ENCODE results near the gene AIF1. TPM values are rescaled to one million over a fixed set of nuclear protein-coding genes. Genes with fewer than 3 reads are reported as not detected.

AIF1 gene
- total and polyA plus RNA-seq, 4 experiments from 2014 or later = 5.2 to 11.0 (median 9.1) TPM

DNA sequence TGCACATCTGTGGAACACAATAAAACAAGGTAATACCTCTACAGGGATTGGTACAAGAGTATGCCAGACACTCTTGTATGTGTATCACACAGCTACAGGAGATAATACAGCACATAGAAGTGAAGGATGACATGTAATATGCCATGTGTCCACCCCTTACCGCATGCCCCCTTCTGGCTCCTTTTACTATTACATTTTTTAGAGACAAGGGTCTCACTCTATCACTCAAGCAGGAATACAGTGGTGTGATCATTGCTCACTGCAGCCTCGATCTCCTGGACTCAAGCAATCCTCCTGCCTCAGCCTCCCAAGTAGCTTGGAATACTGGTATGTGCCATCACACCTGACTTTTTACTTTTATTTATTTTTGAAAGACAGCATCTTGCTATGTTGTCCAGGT, 18.0 kb upstream of the AIF1 start:
- Histone ChIP-seq H3K4me3 (ENCODE audit: low read length in 2 of 2) (no peak overlapping the region), H3K36me3 (ENCODE audit: insufficient read depth, low read length) (no peaks in the 10 kb centered on the region), H3K9me3 (ENCODE audit: control insufficient read depth in 1 of 2, low read length in 2 of 2) (no peaks in the 10 kb centered on the region), H3K27ac (ENCODE audit: low read depth, low read length) (no peak overlapping the region), H3K27me3 (ENCODE audit: insufficient read depth, low read length) (no peaks in the 10 kb centered on the region), H3K4me1 (ENCODE audit: insufficient read depth, low read length) (peaks cover 60% of the 10 kb centered on the region)
- H3K4me1 Mint-ChIP-seq = peaks cover 27 to 56% (median 45%) of the 10 kb centered on the region in 4 donors
- H3K27me3 Mint-ChIP-seq = no peaks in the 10 kb centered on the region
- H3K4me3 Mint-ChIP-seq = peak overlapping the region in 5 of 8 donors; percentile 33 to 66 (median 43)
- intact Hi-C loops (cut with micrococcal nuclease) = loop anchor here (1.0 to 5.0 kb wide), 2 partner anchors 16 to 200 kb away; no protein-coding TSS in a partner anchor
- POLR2A ChIA-PET (ENCODE audit: partially characterized antibody) = interaction anchor here (0.6 to 36.9 kb wide), 9 partner anchors 20 to 233 kb away, joined by 3 to 3597 read pairs (median 3); partner anchors contain the start of genes ATP6V1G2, DDX39B, LST1 and LTA
- CTCF ChIA-PET (ENCODE audit: partially characterized antibody) = interaction anchor here (0.8 to 19.9 kb wide), 13 partner anchors 10 to 231 kb away, joined by 3 to 1152 read pairs (median 4); partner anchors contain the start of genes ATP6V1G2, BAG6, DDX39B and HSPA1B
- peak; percentile 66 to 79 (median 75) for DNase-seq
- H3K27ac Mint-ChIP-seq = peak overlapping the region; percentile 60 to 89 (median 77)
- H3K36me3 Mint-ChIP-seq = no peaks in the 10 kb centered on the region
- H3K9me3 Mint-ChIP-seq = peaks cover 0 to 3% (median 0%) of the 10 kb centered on the region in 8 donors

DNA sequence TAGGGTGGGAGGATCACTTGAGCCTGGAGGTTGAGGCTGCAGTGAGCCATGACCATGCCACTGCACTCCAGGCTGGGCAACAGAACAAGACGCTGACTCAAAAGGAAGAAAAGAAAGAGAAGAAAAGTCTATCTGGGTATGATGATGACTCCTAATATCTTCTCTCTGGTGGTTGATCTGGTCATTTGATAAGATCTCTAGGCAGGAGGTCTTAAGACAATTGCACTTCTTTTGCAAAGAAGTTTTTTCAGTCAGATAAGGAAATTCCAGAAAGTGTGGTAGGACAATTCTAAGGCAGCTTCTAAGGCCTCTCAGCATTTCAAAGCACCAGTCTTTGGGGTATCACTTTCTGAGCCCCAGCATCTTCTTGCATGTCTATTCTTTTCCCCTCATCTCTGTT, 7.7 kb upstream of the AIF1 start:
- H3K36me3 Mint-ChIP-seq = no peaks in the 10 kb centered on the region
- DNase-seq = no peak

GRCh38 chr6:31609519-31610406, 5.3 kb upstream of the AIF1 start:
- CTCF ChIA-PET (ENCODE audit: partially characterized antibody) = interaction anchor here (3.5 kb wide), 1 partner anchor 11 kb away, joined by 25 read pairs; no protein-coding TSS in a partner anchor
- intact Hi-C loops (cut with micrococcal nuclease) = no loop called here
- Histone ChIP-seq H3K4me3 (ENCODE audit: low read length in 2 of 2) (no peak overlapping the region), H3K36me3 (ENCODE audit: insufficient read depth, low read length) (no peaks in the 10 kb centered on the region), H3K9me3 (ENCODE audit: control insufficient read depth in 1 of 2, low read length in 2 of 2) (no peaks in the 10 kb centered on the region), H3K4me1 (ENCODE audit: insufficient read depth, low read length) (no peaks in the 10 kb centered on the region), H3K27me3 (ENCODE audit: insufficient read depth, low read length) (no peaks in the 10 kb centered on the region), H3K27ac (ENCODE audit: low read depth, low read length) (no peak overlapping the region)
- no peak for DNase-seq
- no peak overlapping the region for H3K4me3 Mint-ChIP-seq
- no peak overlapping the region for H3K27ac Mint-ChIP-seq
- H3K27me3 Mint-ChIP-seq = no peaks in the 10 kb centered on the region
- H3K36me3 Mint-ChIP-seq = no peaks in the 10 kb centered on the region
- POLR2A ChIA-PET (ENCODE audit: partially characterized antibody) = interaction anchor here (0.8 to 1.4 kb wide), 2 partner anchors 32 to 42 kb away, joined by 5 to 7 read pairs; partner anchors contain the start of gene BAG6
- H3K9me3 Mint-ChIP-seq = no peaks in the 10 kb centered on the region
- H3K4me1 Mint-ChIP-seq = peaks cover 0 to 4% (median 2%) of the 10 kb centered on the region in 4 donors

More for the DNA sequence above, 7.7 kb upstream of the AIF1 start:
- Mint-ChIP-seq H3K4me3 (no peak overlapping the region), H3K27me3 (peaks cover 0 to 1% of the 10 kb centered on the region in 2 donors), H3K4me1 (peaks cover 0 to 2% (median 0%) of the 10 kb centered on the region in 4 donors), H3K9me3 (no peaks in the 10 kb centered on the region), H3K27ac (no peak overlapping the region)
- ChIA-PET POLR2A (ENCODE audit: partially characterized antibody) (no interaction called here), CTCF (ENCODE audit: partially characterized antibody) (interaction anchor here (1.1 to 2.0 kb wide), 3 partner anchors 9 to 56 kb away, joined by 3 to 4 read pairs (median 3); no protein-coding TSS in a partner anchor)
- no peaks in the 10 kb centered on the region for H3K36me3 ChIP-seq (ENCODE audit: insufficient read depth, low read length)
- H3K4me3 ChIP-seq (ENCODE audit: low read length in 2 of 2) = no peak overlapping the region
- no peaks in the 10 kb centered on the region for H3K4me1 ChIP-seq (ENCODE audit: insufficient read depth, low read length)
- no peaks in the 10 kb centered on the region for H3K9me3 ChIP-seq (ENCODE audit: control insufficient read depth in 1 of 2, low read length in 2 of 2)
- no peak overlapping the region for H3K27ac ChIP-seq (ENCODE audit: low read depth, low read length)
- H3K27me3 ChIP-seq (ENCODE audit: insufficient read depth, low read length) = no peaks in the 10 kb centered on the region
- intact Hi-C loops (cut with micrococcal nuclease) = no loop called here

GRCh38 chr6:31610968-31611367, 4.1 kb upstream of the AIF1 start:
- Mint-ChIP-seq H3K27me3 (no peaks in the 10 kb centered on the region), H3K36me3 (no peaks in the 10 kb centered on the region), H3K4me3 (no peak overlapping the region), H3K4me1 (peaks cover 3 to 16% (median 10%) of the 10 kb centered on the region in 4 donors), H3K27ac (peak overlapping the region in 1 of 7 donors; percentile 18), H3K9me3 (no peaks in the 10 kb centered on the region)
- no peak overlapping the region for H3K27ac ChIP-seq (ENCODE audit: low read depth, low read length)
- DNase-seq = no peak
- no peaks in the 10 kb centered on the region for H3K36me3 ChIP-seq (ENCODE audit: insufficient read depth, low read length)
- H3K4me1 ChIP-seq (ENCODE audit: insufficient read depth, low read length) = peaks cover 10% of the 10 kb centered on the region
- POLR2A ChIA-PET (ENCODE audit: partially characterized antibody) = interaction anchor here (1.4 kb wide), 1 partner anchor 41 kb away, joined by 7 read pairs; the partner anchor contains the start of gene BAG6
- intact Hi-C loops (cut with micrococcal nuclease) = no loop called here
- no peaks in the 10 kb centered on the region for H3K9me3 ChIP-seq (ENCODE audit: control insufficient read depth in 1 of 2, low read length in 2 of 2)
- CTCF ChIA-PET (ENCODE audit: partially characterized antibody) = interaction anchor here (0.6 to 3.5 kb wide), 3 partner anchors 12 to 18 kb away, joined by 3 to 25 read pairs (median 4); partner anchors contain the start of gene NCR3
- H3K27me3 ChIP-seq (ENCODE audit: insufficient read depth, low read length) = no peaks in the 10 kb centered on the region
- H3K4me3 ChIP-seq (ENCODE audit: low read length in 2 of 2) = no peak overlapping the region

DNA sequence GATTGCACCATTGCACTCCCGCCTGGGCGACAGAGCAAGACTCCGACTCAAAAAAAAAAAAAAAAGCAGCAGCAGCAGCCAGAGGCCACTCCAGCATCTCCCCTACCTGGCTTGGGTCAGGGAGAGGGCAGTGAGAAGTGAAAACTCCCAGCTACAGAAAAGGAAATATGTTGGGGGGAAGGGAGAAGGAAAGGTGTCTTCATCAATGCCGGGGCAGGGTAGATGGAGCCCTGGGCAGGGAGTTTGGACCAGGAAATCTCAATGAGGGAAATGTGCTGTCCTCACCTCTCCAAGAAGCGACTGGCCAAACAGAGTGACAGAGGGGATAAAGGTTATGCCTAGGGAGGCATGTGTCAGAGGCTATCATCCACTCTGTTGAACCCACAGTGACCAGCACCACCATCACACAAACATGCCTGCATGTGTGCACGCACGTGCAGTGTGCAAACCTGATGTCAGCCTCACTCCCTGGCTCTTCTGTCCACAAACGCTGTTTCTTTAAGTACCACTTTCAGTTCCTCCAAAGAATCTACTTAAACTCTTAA, 887 bp upstream of the AIF1 start:
- H3K4me1 ChIP-seq (ENCODE audit: insufficient read depth, low read length) = peaks cover 16% of the 10 kb centered on the region
- no peak for DNase-seq
- no peaks in the 10 kb centered on the region for H3K9me3 Mint-ChIP-seq
- no peak overlapping the region for H3K4me3 ChIP-seq (ENCODE audit: low read length in 2 of 2)
- H3K4me3 Mint-ChIP-seq = no peak overlapping the region
- H3K9me3 ChIP-seq (ENCODE audit: control insufficient read depth in 1 of 2, low read length in 2 of 2) = no peaks in the 10 kb centered on the region
- no peak overlapping the region for H3K27ac ChIP-seq (ENCODE audit: low read depth, low read length)
- no peaks in the 10 kb centered on the region for H3K27me3 ChIP-seq (ENCODE audit: insufficient read depth, low read length)
- H3K36me3 ChIP-seq (ENCODE audit: insufficient read depth, low read length) = no peaks in the 10 kb centered on the region
- H3K36me3 Mint-ChIP-seq = no peaks in the 10 kb centered on the region
- peaks cover 3 to 25% (median 18%) of the 10 kb centered on the region in 4 donors for H3K4me1 Mint-ChIP-seq
- H3K27ac Mint-ChIP-seq = no peak overlapping the region
- intact Hi-C loops (cut with micrococcal nuclease) = no loop called here
- CTCF ChIA-PET (ENCODE audit: partially characterized antibody) = interaction anchor here (0.7 kb wide), 1 partner anchor 31 kb away, joined by 4 read pairs; no protein-coding TSS in a partner anchor
- H3K27me3 Mint-ChIP-seq = no peaks in the 10 kb centered on the region
- POLR2A ChIA-PET (ENCODE audit: partially characterized antibody) = interaction anchor here (0.6 kb wide), 1 partner anchor 31 kb away, joined by 3 read pairs; no protein-coding TSS in a partner anchor

DNA sequence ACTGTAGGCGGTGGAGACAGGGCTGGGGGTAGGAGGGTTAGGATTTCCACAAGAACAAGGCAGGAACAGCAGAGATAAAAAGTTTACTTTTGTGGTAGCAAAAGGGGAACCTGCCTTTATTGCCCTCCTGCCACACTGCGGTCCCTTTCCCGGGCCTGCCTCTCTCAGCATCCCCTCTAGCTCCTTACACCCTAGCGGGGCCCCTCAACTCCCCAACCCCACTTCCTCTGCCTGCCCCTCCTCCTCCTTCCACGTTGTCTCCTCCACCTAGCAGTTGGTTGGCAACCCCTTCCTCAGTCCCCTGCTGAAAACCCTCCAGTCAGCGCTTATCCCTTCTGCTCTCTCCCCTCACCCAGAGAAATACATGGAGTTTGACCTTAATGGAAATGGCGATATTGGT, 714 bp downstream of the AIF1 start:
- no peaks in the 10 kb centered on the region for H3K27me3 Mint-ChIP-seq
- no peaks in the 10 kb centered on the region for H3K27me3 ChIP-seq (ENCODE audit: insufficient read depth, low read length)
- peak overlapping the region in 6 of 8 donors; percentile 26 to 71 (median 49) for H3K4me3 Mint-ChIP-seq
- H3K4me1 Mint-ChIP-seq = peaks cover 7 to 37% (median 24%) of the 10 kb centered on the region in 4 donors
- no peak for DNase-seq
- no peak overlapping the region for H3K4me3 ChIP-seq (ENCODE audit: low read length in 2 of 2)
- H3K4me1 ChIP-seq (ENCODE audit: insufficient read depth, low read length) = peaks cover 20% of the 10 kb centered on the region
- no peaks in the 10 kb centered on the region for H3K9me3 Mint-ChIP-seq
- H3K27ac ChIP-seq (ENCODE audit: low read depth, low read length) = no peak overlapping the region
- peak overlapping the region in 5 of 7 donors; percentile 47 to 88 (median 67) for H3K27ac Mint-ChIP-seq
- no peaks in the 10 kb centered on the region for H3K36me3 ChIP-seq (ENCODE audit: insufficient read depth, low read length)
- intact Hi-C loops (cut with micrococcal nuclease) = no loop called here
- no peaks in the 10 kb centered on the region for H3K9me3 ChIP-seq (ENCODE audit: control insufficient read depth in 1 of 2, low read length in 2 of 2)
- CTCF ChIA-PET (ENCODE audit: partially characterized antibody) = interaction anchor here (3.5 kb wide), 1 partner anchor 17 kb away, joined by 18 read pairs; no protein-coding TSS in a partner anchor
- POLR2A ChIA-PET (ENCODE audit: partially characterized antibody) = interaction anchor here (1.0 kb wide), 1 partner anchor 33 kb away, joined by 3 read pairs; the partner anchor contains the start of gene LTB
- peaks cover 0 to 4% of the 10 kb centered on the region in 2 donors for H3K36me3 Mint-ChIP-seq
